ENCODE data around the gene SPRY2. TPM values are rescaled to one million over a fixed set of nuclear protein-coding genes. Genes with fewer than 3 reads are reported as not detected.

The SPRY2 gene
- total RNA-seq, 1 donor from 2014 or later = 14.7 TPM

DNA sequence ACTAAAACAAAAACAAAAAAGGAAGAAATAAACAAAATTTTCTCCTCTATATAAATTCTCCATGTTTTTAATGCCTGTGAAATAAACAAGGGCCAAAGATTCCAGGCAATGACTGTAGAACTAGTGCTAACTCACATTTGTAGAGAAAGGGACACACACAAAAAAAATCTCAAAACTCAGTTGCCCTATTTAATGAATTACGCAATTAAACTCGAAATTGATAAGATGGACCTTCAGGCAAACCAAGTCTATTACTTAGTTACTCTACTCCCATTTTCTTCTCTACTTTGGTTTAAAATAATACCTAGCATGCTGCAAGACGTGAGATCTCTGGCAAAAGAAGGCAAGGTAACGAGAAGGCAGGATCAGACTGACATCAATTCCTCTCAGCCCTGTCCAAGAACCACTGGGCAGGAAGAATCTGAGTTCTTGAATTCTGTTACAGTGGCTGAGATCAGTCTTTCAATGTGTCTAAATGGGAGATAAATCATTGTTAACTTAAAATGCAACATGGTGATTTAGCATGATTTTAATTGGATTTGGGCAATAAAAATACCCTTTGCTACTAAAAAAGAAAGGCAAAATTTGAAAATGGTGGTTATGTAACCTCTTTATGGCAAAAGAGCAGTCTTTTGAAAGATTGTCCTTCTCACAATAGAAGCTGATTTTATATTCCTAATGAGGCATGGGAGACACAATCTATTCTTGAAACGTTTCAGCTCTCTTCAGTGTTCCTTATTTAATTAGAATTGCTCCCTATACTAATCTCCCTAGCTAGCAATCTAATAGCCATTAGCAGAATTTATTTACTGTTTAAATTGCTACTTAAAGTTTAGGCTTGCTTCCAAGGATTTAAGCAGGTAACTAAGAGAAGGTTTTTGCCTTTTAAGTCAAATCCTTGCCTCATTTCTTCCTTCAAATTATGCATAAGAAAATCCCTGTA, 25.9 kb downstream of the SPRY2 start:
- DNase-seq (ENCODE audit: low read depth in 2 of 2) = no peak

DNA sequence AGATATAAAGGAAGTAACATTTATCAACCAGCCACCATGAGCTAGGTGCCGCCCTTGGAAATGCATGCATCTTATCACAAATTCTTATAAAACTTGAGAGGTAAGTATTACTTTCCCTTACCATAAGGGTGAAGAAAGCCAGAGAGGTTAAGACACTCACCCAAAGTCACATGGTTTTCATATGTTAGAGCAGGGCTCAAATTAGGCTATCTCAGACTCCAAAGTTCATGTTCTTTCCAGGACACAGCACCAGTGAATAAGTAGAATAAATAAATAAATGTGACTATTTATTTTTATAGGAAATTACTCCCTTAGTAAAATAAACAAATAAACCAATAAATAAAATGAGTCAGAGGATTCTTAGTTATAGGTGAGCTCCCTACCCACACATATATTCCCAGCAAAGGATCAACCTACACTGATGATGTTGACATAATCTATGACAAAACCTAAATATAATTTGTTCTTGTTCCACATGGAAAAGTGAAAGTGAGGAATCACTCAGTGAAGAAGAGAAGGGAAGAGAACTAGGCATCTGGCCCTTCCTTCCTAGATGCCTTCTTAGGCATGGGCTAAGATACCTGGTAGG, 27.2 kb downstream of the SPRY2 start:
- DNase-seq (ENCODE audit: low read depth in 2 of 2) = no peak

DNA sequence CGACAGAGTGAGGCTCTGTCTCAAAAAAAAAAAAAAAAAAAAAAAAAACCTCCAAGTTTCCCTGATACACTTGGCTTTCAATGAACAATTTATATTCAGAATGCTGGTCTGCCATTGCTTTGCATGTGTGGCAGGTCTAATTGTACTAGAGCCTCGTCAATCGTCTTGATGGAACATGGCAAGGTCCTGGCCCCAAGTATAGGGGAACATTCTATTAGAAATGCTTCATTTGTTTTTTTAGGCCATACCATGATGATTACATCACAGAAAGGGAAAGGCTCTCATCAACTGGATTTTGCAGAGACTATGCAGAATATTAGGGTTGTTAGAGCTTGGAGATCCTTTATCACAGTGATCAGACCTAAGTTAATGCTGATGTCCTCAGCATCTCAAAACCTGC, 28.0 kb downstream of the SPRY2 start:
- no peak for DNase-seq (ENCODE audit: low read depth in 2 of 2)

GRCh38 chr13:80312012-80312704, 28.8 kb downstream of the SPRY2 start:
- no peak for DNase-seq (ENCODE audit: low read depth in 2 of 2)

- DNase-seq (ENCODE audit: low read depth in 2 of 2) = no peak
Measured at GRCh38 chr13:80309926-80310325, 31.0 kb downstream of the SPRY2 start.

DNA sequence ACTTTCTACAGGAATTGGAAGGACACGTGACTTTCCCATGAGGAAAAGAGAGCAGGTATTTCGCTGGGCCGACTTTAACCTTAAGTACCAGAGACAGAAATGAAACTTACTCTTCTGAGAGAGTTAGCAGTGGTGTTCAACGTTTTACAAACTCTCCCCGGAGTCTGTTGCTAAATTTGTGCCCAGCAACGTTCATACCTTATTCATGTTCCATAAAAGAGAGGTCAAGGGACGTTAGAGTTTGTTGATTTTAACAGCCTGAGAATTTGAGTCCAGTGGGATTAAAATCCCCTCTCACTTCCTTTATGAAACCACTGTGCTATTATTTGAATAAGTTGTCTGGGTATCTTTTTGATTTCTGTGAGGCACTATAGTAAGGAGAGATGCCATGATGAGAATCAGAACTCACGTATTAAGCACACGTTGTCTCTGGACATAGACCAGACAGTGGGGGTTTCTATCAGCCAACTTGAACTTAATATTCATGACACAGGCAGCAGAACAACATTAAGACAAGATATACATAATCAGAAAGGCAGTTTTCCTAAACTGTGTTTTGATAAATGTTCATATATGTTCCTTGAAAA, 33.4 kb downstream of the SPRY2 start:
- DNase-seq (ENCODE audit: low read depth in 2 of 2) = no peak

- no peak for DNase-seq (ENCODE audit: low read depth in 2 of 2)
Measured at GRCh38 chr13:80306337-80306972, 34.5 kb downstream of the SPRY2 start.

DNA sequence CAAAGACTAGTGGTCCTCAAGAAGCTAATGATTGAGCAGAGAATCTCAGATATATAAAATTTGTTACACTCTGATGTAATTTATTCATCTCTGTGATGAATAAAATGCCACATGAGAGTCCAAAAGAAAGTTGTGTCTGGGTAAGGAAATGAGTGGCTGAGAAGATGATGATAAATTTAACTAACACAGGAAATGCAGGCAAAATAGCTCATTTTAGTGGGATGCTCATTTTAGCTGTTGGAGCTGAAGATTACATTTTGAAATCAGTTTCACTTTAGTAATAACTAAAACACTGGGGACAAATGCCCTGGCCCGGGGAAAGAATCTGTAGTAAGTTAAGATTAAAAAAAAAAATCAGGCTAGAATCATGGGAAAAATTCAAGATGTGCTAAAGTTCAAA, 35.2 kb downstream of the SPRY2 start:
- peak in 1 of 2 donors; percentile 18 for DNase-seq (ENCODE audit: low read depth in 2 of 2)

DNA sequence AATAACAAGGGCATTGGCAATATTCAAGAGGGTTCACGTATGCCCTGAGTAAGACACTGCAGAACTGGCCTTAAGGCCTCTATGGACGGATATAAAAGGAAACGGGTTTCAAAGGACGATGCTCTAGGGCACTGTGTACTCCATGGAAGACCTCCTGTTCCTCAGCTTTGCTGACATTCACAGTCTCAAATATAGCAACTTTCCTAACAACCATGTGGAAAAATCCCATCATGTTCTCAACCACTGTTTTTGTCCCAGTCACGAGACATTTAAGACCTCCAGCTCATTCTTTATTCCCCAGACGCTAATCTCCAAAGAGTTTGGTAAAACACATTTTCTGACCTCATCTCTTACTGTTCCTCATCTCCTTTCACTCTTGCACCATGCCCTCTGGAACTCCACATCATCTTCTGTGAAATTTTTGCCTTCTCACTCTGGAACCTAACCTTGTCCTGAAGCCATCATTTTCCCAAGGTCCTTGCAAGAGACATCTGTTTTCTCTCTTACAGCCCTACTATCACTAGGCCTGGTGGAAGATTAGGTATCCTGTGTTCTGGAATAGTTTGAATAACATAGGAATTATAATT, 37.6 kb downstream of the SPRY2 start:
- DNase-seq (ENCODE audit: low read depth in 2 of 2) = no peak

GRCh38 chr13:80299046-80299445, 41.9 kb downstream of the SPRY2 start:
- DNase-seq (ENCODE audit: low read depth in 2 of 2) = peak in 1 of 2 donors; percentile 33

GRCh38 chr13:80297503-80297902, 43.4 kb downstream of the SPRY2 start:
- no peak for DNase-seq (ENCODE audit: low read depth in 2 of 2)

DNA sequence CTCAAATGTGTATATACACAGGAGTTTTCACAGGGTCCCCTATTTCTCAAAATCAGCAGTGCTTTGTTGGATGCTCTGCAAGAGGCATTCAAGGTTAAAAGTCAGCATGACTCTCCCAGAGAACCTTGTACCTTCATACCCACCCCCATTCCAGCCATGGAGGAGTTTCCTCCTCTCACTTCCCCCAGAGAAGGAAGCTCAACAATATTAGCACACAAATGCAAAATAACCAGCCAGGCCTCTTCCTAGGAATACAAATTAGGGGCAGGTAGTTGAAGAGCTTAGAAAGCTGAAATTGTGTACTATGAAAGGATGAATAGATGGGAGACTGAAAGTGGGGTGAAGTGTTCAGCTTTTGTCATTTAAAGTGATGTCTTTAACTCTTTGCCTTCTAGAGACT, 43.8 kb downstream of the SPRY2 start:
- no peak for DNase-seq (ENCODE audit: low read depth in 2 of 2)

DNA sequence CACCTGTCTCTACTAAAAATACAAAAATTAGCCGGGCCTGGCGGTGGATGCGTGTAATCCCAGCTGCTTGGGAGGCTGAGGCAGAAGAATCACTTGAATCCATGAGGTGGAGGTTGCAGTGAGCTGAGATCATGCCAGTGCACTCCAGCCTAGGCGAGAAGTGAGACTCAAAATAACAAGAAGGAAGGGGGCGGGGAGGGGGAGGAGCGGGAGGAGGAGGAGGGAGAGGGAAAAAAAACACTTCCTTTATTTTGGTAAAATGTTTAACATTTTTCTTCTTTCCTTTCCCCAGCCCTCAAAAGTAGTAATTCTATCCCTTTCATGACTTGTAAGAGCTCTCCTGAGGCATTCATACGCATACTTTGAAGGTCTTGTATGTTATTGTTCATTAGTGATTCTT, 44.3 kb downstream of the SPRY2 start:
- no peak for DNase-seq (ENCODE audit: low read depth in 2 of 2)

- no peak for DNase-seq (ENCODE audit: low read depth in 2 of 2)
Measured at GRCh38 chr13:80290591-80290990, 50.3 kb downstream of the SPRY2 start.
